HG03139 (cell line): Measurements from ENCODE around the gene HSPD1.
"Not testable (repeated sequence)": the region's sequence is repeated elsewhere in the genome, so short reads cannot be mapped to it uniquely, and the experiment has no call there.

ENCODE experiments used
- ATAC-seq: cut with Tn5 transposase; IDR thresholded peaks from one replicate; pipeline ENCODE4 v1.9.1; 2021; ENCODE audit not compliant: unreplicated experiment

HSPD1 gene

GRCh38 chr2:197497326-197497725 lies 2.3 kb downstream of the HSPD1 start:
- no peak for ATAC-seq

- no peak for ATAC-seq
These were observed 2.9 kb downstream of the HSPD1 start for GRCh38 chr2:197496695-197497094.

GRCh38 chr2:197495433-197496134 lies 4.1 kb downstream of the HSPD1 start:
- ATAC-seq, result no peak

- ATAC-seq, result no peak
These were observed 12.3 kb downstream of the HSPD1 start for GRCh38 chr2:197487385-197487784.

GRCh38 chr2:197486175-197486574 lies 13.5 kb downstream of the HSPD1 start:
- no peak for ATAC-seq

GRCh38 chr2:197484248-197484647 lies 15.4 kb downstream of the HSPD1 start:
- ATAC-seq, result not testable (repeated sequence)

- no peak for ATAC-seq
These were observed 19.2 kb downstream of the HSPD1 start for GRCh38 chr2:197480165-197481036.

GRCh38 chr2:197477797-197478196 lies 21.8 kb downstream of the HSPD1 start:
- no peak for ATAC-seq

- ATAC-seq, result no peak
These were observed 27.5 kb downstream of the HSPD1 start for GRCh38 chr2:197472166-197472565.

- ATAC-seq, result no peak
These were observed 35.5 kb downstream of the HSPD1 start for GRCh38 chr2:197464175-197464574.

GRCh38 chr2:197461057-197461456 lies 38.6 kb downstream of the HSPD1 start:
- ATAC-seq, result no peak

- ATAC-seq, result no peak
These were observed 39.0 kb downstream of the HSPD1 start for GRCh38 chr2:197460649-197461048.

GRCh38 chr2:197455428-197455827 lies 44.2 kb downstream of the HSPD1 start:
- no peak for ATAC-seq

GRCh38 chr2:197454923-197455322 lies 44.7 kb downstream of the HSPD1 start:
- no peak for ATAC-seq

- peak; percentile 21 for ATAC-seq
These were observed 45.7 kb downstream of the HSPD1 start for GRCh38 chr2:197453914-197454398.

- ATAC-seq, result peak; percentile 94
These were observed 46.3 kb downstream of the HSPD1 start, which contains the start of gene COQ10B for GRCh38 chr2:197453123-197453913. TSS of gene COQ10B (plus strand) at chr2:197453552. CDS start at chr2:197453561, 9 bp downstream.

GRCh38 chr2:197452754-197453122 lies 46.9 kb downstream of the HSPD1 start:
- no peak for ATAC-seq

GRCh38 chr2:197450935-197451358 lies 48.7 kb downstream of the HSPD1 start:
- ATAC-seq, result not testable (repeated sequence)

GRCh38 chr2:197450465-197450864 lies 49.2 kb downstream of the HSPD1 start:
- no peak for ATAC-seq

- no peak for ATAC-seq
These were observed 52.8 kb downstream of the HSPD1 start for GRCh38 chr2:197446844-197447243.

- ATAC-seq, result no peak
These were observed 53.9 kb downstream of the HSPD1 start for GRCh38 chr2:197445746-197446145.
